NCI-H82 (cell line): ENCODE results near the gene HS2ST1.
A peak's percentile ranks its signal among the peaks of the same experiment; 100 is the strongest.
"Not testable (repeated sequence)": the region's sequence is repeated elsewhere in the genome, so short reads cannot be mapped to it uniquely, and the experiment has no call there.

Experiments
- DNase-seq: peaks from one replicate; lab custom pipeline; 2025; lab: John Stamatoyannopoulos, UW

Gene HS2ST1

GRCh38 chr1:87023326-87023725 is 108.9 kb downstream of the HS2ST1 start:
- no peak for DNase-seq

GRCh38 chr1:87024936-87025540 is 110.6 kb downstream of the HS2ST1 start:
- DNase-seq = peak; percentile 70

- DNase-seq = not testable (repeated sequence)
Measured at GRCh38 chr1:87027561-87027960, 113.1 kb downstream of the HS2ST1 start.

DNA sequence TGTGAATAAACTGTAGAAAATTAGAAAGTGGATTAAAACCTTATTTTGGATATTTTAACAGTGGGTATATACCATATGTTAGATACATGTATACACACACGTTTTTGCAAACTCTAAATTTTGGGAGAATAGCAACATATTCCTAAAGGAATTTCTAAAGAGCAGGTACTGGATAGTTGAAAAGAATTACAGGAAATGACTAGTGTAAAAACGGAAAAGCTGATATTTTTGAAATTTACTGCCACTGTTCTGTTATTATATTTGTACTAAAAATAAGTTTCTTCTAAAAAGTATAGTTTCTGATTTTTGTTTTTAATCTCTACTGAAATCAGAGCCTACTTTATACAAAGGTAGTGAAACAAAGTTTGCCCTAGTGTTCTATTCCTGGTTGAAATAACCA is 114.1 kb downstream of the HS2ST1 start:
- no peak for DNase-seq

- no peak for DNase-seq
Measured at GRCh38 chr1:87030740-87031690, 116.6 kb downstream of the HS2ST1 start.

DNA sequence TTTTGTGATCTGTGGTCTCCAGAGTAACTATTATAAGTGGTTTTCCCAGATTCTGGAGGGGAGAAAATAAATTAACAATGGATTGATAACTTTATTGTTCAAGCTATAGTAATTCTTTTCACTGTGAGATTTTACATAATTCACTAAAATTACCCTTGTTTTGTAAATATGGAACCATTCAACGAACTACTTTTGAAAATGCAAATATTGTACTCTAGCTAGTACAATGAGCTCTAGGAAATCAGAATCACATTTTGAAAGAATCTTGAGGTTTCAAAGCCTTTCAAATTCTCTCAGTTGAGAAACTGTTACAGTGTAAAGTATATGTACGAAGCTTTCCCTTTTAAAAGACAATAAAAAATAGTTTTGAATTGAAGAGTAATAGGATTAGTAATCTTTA is 119.9 kb downstream of the HS2ST1 start:
- DNase-seq = no peak

DNA sequence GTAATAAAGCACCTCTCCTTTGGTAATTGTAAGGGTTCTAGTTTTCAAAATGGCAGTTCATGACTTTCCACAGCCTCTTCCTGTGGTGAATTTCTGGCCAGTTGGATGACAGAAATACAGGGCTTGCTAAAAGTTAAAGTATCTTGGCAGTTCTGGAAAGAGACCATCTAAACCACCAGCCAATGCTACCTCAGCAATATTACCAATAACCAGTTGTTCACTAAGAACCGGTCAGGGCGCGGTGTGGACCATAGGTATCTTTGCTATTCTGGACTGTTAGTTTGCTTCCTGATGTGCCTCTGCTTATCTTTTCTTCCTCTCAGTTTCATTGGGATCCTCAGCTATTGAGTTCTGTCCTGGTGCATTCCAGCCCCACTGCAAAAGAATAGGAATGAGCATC is 124.7 kb downstream of the HS2ST1 start:
- no peak for DNase-seq

- DNase-seq = no peak
Measured at GRCh38 chr1:87042111-87042811, 127.8 kb downstream of the HS2ST1 start.

GRCh38 chr1:87044424-87044823 is 130.0 kb downstream of the HS2ST1 start:
- no peak for DNase-seq

DNA sequence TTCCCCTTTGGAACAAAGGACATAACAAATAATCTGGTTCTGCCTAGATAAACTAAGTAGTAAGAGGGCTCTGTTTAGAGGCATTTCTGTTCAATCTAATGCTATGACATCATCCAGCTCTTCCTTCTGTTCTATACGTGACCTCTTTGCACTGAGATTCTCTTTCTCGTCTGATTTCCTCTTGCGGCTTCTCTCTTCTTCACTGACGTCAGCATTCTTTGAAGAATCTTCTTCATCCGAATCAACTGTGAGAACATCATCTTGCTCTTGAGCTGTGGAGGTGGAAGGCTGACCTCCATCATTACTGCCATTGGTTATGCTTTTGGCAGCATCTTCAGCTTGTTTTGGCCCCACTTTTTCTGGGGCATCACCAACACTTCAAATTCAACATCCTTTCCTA is 130.4 kb downstream of the HS2ST1 start:
- DNase-seq = no peak

- no peak for DNase-seq
Measured at GRCh38 chr1:87045761-87046304, 131.4 kb downstream of the HS2ST1 start.

GRCh38 chr1:87046951-87047350 is 132.5 kb downstream of the HS2ST1 start:
- no peak for DNase-seq

GRCh38 chr1:87048237-87048636 is 133.8 kb downstream of the HS2ST1 start:
- DNase-seq = no peak

DNA sequence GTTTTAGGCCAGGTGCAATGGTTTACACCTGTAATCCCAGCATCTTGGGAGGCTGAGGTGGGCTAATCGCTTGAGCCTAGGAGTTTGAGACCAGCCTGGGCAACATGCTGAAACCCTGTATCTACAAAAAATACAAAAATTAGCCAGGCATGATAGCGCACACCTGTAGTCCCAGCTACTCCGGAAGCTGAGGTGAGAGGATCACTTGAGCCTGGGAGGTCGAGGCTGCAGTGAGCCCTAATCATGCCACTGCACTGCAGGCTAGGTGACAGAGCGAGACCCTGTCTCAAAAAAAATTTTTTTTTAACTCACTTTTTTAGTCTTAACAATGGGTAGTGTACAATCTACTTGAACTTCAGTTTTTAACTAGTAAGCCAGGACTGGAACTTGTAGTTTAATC is 137.5 kb downstream of the HS2ST1 start:
- no peak for DNase-seq

GRCh38 chr1:87052400-87052799 is 138.0 kb downstream of the HS2ST1 start:
- no peak for DNase-seq

GRCh38 chr1:87052961-87053360 is 138.5 kb downstream of the HS2ST1 start:
- no peak for DNase-seq

DNA sequence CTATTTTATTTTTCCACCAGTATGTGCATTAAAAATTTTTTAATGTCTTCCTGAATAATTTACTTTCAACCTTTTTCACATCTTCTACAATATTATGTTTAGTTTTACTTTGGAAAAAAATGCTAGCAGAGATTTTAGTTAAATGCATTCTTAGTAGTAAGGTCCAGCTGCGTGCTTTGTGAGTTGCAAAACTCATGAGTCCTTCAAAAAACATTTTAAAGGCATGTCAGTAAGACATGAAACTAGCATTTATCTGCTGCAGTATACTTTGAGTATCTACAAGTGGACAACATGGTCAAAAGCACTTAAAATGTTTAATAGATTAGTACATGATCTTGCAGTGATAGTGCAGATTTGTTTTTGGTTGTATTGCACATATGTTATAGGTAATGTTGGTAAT is 139.0 kb downstream of the HS2ST1 start:
- no peak for DNase-seq

DNA sequence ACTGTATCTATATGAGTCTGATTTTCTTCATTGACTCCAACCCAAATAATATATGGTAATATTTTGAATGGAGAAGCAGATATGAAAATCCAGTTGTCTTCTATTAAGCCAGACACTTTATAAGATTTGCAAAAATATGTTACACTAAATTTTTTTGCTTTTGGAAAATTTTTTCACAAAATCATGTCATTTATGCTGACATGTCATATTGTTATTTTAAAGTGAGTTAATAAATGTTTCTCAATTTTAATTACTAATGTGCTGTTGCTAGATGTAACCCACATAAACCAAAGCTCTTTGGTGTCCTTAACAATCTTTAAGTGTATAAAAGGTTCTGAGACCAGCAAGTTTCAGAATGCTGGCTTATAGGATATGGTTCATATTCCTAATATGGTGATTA is 142.5 kb downstream of the HS2ST1 start:
- DNase-seq = no peak

DNA sequence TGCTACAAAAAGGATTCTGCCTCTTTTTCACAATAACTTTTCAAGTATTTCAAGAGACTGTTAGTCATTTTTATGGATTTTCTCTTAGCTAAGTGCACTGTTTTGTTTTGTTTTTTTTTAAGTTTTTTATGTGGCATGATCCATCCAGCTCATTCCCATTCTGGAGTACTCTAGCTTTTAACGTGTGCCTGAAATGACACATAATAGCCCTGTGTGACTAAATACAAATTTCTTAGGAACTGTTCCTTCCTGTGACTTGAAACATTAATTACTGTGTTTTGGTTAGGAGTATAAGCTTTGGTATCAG is 143.9 kb downstream of the HS2ST1 start:
- no peak for DNase-seq

- no peak for DNase-seq
Measured at GRCh38 chr1:87061742-87062156, 147.3 kb downstream of the HS2ST1 start.

- DNase-seq = no peak
Measured at GRCh38 chr1:87062687-87063086, 148.3 kb downstream of the HS2ST1 start.

- DNase-seq = no peak
Measured at GRCh38 chr1:87064309-87064708, 149.9 kb downstream of the HS2ST1 start.

DNA sequence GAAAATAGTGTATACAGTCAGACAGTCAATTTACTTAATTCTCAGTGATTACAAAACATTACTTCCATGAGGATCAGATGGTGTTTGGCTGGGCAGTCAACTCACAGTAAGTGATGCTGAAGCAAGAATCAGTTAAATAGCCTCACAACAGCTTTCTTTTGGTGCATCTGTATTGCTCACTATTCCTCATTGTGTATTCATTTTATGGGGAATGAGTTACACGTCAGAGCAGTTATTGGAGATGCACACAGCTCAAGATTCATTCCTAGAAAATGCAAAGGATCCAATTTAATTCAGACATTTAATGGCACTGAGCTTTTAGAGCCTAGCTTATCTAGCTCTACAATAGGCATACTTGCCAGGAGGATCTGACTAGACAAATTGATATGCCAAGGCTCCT is 150.6 kb downstream of the HS2ST1 start:
- no peak for DNase-seq
